Cardiac septum (tissue), 1 donor: ENCODE data around the gene CD3D. TPM values are rescaled to one million over a fixed set of nuclear protein-coding genes. Genes with fewer than 3 reads are reported as not detected.

Source experiments
- DNase-seq: peaks from one replicate; pipeline ENCODE4 v3.0.0-alpha.2; 2020; ENCODE audit warnings: low spot score
- intact Hi-C: fragments of 100-400 bp; cut with DNase I; formaldehyde crosslinking; loops from one replicate; pipeline ENCODE4 v1.14.0; 2022
- total RNA-seq: library from RNA; stranded (reverse); fragmentation: NEBNext Ultra II Directional; extraction: Animal tissue kit (Norgen Biotek cat#: 25700); gene quantifications from one replicate; pipeline ENCODE4 v1.2.1, GENCODE V29; 2021
- donor health status: DM: no; HTN: no; CAD: no.

Gene CD3D
- total RNA-seq, 1 donor from 2014 or later: 0.62 TPM

GRCh38 chr11:118306556-118306955, 35.9 kb downstream of the CD3D start:
- intact Hi-C loops: no loop called here
- DNase-seq: no peak

- DNase-seq: no peak
- intact Hi-C loops: no loop called here
These were observed 36.8 kb downstream of the CD3D start for GRCh38 chr11:118305726-118306125.

DNA sequence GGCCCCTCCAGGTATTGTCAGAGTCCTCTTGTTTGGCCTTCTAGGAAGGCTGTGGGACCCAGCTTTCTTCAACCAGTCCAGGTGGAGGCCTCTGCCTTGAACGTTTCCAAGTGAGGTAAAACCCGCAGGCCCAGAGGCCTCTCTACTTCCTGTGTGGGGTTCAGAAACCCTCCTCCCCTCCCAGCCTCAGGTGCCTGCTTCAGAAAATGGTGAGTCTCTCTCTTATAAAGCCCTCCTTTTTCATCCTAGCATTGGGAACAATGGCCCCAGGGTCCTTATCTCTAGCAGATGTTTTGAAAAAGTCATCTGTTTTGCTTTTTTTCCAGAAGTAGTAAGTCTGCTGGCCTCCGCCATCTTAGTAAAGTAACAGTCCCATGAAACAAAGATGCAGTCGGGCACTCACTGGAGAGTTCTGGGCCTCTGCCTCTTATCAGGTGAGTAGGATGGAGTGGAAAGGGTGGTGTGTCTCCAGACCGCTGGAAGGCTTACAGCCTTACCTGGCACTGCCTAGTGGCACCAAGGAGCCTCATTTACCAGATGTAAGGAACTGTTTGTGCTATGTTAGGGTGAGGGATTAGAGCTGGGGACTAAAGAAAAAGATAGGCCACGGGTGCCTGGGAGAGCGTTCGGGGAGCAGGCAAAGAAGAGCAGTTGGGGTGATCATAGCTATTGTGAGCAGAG, 37.8 kb downstream of the CD3D start, which contains the start of gene CD3E:
Gene CD3E, plus strand, starts transcription at position 163 of the 681 bp plus-strand sequence. Its CDS starts 223 bp downstream, at position 386.
- intact Hi-C loops: no loop called here
- no peak for DNase-seq

GRCh38 chr11:118304227-118304567, 38.3 kb downstream of the CD3D start:
- intact Hi-C loops: no loop called here
- no peak for DNase-seq

DNA sequence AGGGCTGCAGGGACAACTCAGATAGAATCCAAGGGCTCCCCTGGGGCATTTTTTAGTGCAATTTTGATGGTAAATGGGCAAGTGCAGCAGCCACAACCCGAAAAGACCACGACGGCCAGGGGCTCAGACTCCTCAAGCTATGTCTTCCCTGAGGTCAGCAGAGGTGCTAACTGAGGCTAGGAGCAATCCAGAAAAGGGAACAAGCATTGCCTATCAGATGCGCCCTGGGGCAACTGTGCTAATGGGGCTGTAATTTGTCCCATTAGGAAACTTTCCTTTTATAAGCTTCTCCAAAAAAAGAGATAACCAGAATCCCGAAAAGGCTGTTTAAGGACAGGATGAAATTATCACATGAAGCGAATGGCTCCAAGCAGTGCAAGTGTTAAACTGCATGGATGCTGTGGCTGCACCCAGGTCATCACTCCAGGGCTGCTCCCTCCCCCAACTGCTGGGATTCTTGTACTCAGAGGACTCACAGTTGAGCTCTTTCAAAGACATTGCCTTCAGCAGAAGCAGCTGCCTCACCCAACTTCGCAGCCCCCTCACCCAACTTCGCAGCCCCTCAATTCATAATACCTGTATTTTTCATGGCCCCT, 40.8 kb downstream of the CD3D start:
- intact Hi-C loops: no loop called here
- no peak for DNase-seq

- intact Hi-C loops: loop anchor here (5.0 kb wide), 1 partner anchor 56 kb away; no protein-coding TSS in a partner anchor
- DNase-seq: no peak
These were observed 46.6 kb downstream of the CD3D start for GRCh38 chr11:118295815-118296454.

DNA sequence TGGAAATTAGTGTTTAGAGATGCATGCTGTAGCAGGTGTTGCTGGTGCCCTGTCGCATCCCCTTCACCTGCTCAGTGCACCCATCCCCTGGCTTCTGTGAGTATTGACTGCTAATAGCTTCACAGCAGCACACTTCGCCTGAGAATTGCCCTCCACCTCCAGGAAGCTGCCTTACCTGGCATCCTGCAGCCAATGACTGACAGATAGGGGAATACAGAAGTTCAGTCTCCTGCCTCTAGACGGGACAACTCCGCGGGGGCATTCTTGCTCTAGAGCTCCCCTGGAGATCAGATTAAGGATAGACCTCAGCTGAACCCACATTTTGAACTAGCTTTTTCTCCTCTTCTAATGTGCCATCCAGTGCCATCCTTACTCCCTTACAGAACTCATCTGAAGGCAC, 47.3 kb downstream of the CD3D start:
- no peak for DNase-seq
- intact Hi-C loops: loop anchor here (5.0 kb wide), 1 partner anchor 57 kb away; no protein-coding TSS in a partner anchor

DNA sequence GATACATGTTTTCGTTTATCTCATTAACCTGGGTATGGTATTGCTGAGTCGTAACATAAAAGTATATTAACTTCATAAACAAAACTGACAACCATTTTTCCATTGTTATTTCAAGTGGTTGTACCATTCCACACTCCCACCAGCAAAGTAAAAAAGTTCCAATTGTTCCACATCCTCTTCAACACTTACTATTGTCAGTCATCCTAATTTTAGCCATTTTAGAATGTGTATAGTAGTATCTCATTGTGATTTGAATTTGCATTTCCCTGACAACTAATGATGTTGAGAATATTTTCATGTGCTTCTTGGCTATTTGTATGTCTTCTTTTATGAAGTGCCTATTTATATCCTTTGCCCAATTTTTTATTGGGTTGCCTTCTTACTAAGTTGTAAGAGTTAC, 48.5 kb downstream of the CD3D start:
- intact Hi-C loops: no loop called here
- DNase-seq: no peak

- intact Hi-C loops: loop anchor here (2.0 kb wide), 1 partner anchor 93 kb away; no protein-coding TSS in a partner anchor
- DNase-seq: no peak
These were observed 50.9 kb downstream of the CD3D start for GRCh38 chr11:118291477-118292135.

- no peak for DNase-seq
- intact Hi-C loops: loop anchor here (1.0 to 2.0 kb wide), 2 partner anchors 92 to 146 kb away; no protein-coding TSS in a partner anchor
These were observed 51.6 kb downstream of the CD3D start for GRCh38 chr11:118290923-118291322.

GRCh38 chr11:118289401-118289800, 53.1 kb downstream of the CD3D start:
- intact Hi-C loops: no loop called here
- DNase-seq: no peak

Other genes with a start within 250 kb of the CD3D start
- gene SCN4B, start 189.9 kb downstream of the CD3D start, total RNA-seq: 17.0 TPM
- 20.0 TPM for gene SCN2B, start 166.1 kb downstream of the CD3D start, total RNA-seq
- 5.4 TPM for gene JAML, start 117.7 kb downstream of the CD3D start, total RNA-seq
- gene MPZL3, start 90.3 kb downstream of the CD3D start, total RNA-seq: 3.8 TPM
- gene MPZL2, start 78.4 kb downstream of the CD3D start, total RNA-seq: 24.2 TPM
- 0.48 TPM for gene CD3E, start 38.0 kb downstream of the CD3D start, total RNA-seq
- gene CD3G, start 1.6 kb upstream of the CD3D start, total RNA-seq: 0.24 TPM
- 38.3 TPM for gene UBE4A, start 16.9 kb upstream of the CD3D start, total RNA-seq
- gene ATP5MG, start 58.9 kb upstream of the CD3D start, total RNA-seq: 600 TPM
- gene KMT2A, start 93.8 kb upstream of the CD3D start, total RNA-seq: 41.4 TPM
- gene TTC36, start 184.8 kb upstream of the CD3D start, total RNA-seq: 0.62 TPM
- gene TMEM25, start 188.5 kb upstream of the CD3D start, total RNA-seq: 8.0 TPM
- 24.0 TPM for gene IFT46, start 223.2 kb upstream of the CD3D start, total RNA-seq
- 118 TPM for gene ARCN1, start 229.7 kb upstream of the CD3D start, total RNA-seq